ENCODE data around the gene OPRPN.

OPRPN gene

GRCh38 chr4:70371987-70372386, 25.8 kb upstream of the OPRPN start:
- no peaks in the 10 kb centered on the region for H3K36me3 ChIP-seq (ENCODE audit: control insufficient read depth in 2 of 2, insufficient read depth in 1 of 2, low read length in 2 of 2)
- TF ChIP-seq, protein P1, sequence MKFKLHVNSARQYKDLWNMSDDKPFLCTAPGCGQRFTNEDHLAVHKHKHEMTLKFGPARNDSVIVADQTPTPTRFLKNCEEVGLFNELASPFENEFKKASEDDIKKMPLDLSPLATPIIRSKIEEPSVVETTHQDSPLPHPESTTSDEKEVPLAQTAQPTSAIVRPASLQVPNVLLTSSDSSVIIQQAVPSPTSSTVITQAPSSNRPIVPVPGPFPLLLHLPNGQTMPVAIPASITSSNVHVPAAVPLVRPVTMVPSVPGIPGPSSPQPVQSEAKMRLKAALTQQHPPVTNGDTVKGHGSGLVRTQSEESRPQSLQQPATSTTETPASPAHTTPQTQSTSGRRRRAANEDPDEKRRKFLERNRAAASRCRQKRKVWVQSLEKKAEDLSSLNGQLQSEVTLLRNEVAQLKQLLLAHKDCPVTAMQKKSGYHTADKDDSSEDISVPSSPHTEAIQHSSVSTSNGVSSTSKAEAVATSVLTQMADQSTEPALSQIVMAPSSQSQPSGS (tag by site-specific recombination; IDR thresholded peaks at IDR 0.05; ENCODE audit: low read depth) = peak; percentile 36; the same call in 1 of the 2 replicates
- TF ChIP-seq IKZF3 (tag by site-specific recombination; IDR thresholded peaks at IDR 0.05) = no peak
- no peaks in the 10 kb centered on the region for H3K4me1 ChIP-seq (ENCODE audit: control insufficient read depth, insufficient read depth, low read length)
- ChIA-PET CTCF (no interaction called here), POLR2A (no interaction called here)
- no peak overlapping the region for H3K27ac ChIP-seq (ENCODE audit: extremely low read depth, low read depth, low read length)
- no peaks in the 10 kb centered on the region for H3K9me3 ChIP-seq (ENCODE audit: control insufficient read depth, insufficient read depth, low read depth, low read length)
- no peak overlapping the region for H3K4me3 ChIP-seq (ENCODE audit: low read depth, low read length)

GRCh38 chr4:70372760-70373159, 25.0 kb upstream of the OPRPN start:
- H3K4me3 ChIP-seq (ENCODE audit: low read depth, low read length) = no peak overlapping the region
- TF ChIP-seq KLF1 (tag by site-specific recombination; IDR thresholded peaks at IDR 0.05) (no peak), ZNF391 (tag by site-specific recombination; IDR thresholded peaks at IDR 0.05; ENCODE audit: borderline replicate concordance, low read depth) (no peak), YY2 (tag by site-specific recombination; IDR thresholded peaks at IDR 0.05) (no peak), ZNF660 (tag by site-specific recombination; IDR thresholded peaks at IDR 0.05) (no peak), ZNF416 (tag by site-specific recombination; IDR thresholded peaks at IDR 0.05) (no peak), ZNF623 (tag by site-specific recombination; IDR thresholded peaks at IDR 0.05) (no peak), ZNF610 (tag by site-specific recombination; IDR thresholded peaks at IDR 0.05; ENCODE audit: borderline replicate concordance) (no peak), ZNF596 (tag by site-specific recombination; IDR thresholded peaks at IDR 0.05) (no peak), ZNF830 (tag by site-specific recombination; IDR thresholded peaks at IDR 0.05; ENCODE audit: low read depth) (no peak), ZNF600 (tag by site-specific recombination; IDR thresholded peaks at IDR 0.05) (no peak), EGR2 (tag by site-specific recombination; IDR thresholded peaks at IDR 0.05; ENCODE audit: low read depth) (no peak), ZNF37A (tag by site-specific recombination; IDR thresholded peaks at IDR 0.05) (no peak)
- TF ChIP-seq, protein P2, sequence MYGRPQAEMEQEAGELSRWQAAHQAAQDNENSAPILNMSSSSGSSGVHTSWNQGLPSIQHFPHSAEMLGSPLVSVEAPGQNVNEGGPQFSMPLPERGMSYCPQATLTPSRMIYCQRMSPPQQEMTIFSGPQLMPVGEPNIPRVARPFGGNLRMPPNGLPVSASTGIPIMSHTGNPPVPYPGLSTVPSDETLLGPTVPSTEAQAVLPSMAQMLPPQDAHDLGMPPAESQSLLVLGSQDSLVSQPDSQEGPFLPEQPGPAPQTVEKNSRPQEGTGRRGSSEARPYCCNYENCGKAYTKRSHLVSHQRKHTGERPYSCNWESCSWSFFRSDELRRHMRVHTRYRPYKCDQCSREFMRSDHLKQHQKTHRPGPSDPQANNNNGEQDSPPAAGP (tag by site-specific recombination; IDR thresholded peaks at IDR 0.05) = no peak
- TF ChIP-seq, protein P3, sequence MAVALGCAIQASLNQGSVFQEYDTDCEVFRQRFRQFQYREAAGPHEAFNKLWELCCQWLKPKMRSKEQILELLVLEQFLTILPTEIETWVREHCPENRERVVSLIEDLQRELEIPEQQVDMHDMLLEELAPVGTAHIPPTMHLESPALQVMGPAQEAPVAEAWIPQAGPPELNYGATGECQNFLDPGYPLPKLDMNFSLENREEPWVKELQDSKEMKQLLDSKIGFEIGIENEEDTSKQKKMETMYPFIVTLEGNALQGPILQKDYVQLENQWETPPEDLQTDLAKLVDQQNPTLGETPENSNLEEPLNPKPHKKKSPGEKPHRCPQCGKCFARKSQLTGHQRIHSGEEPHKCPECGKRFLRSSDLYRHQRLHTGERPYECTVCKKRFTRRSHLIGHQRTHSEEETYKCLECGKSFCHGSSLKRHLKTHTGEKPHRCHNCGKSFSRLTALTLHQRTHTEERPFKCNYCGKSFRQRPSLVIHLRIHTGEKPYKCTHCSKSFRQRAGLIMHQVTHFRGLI (tag by site-specific recombination; IDR thresholded peaks at IDR 0.05) = no peak
- ChIA-PET CTCF (no interaction called here), POLR2A (no interaction called here)
- H3K4me1 ChIP-seq (ENCODE audit: control insufficient read depth, insufficient read depth, low read length) = no peaks in the 10 kb centered on the region
- H3K9me3 ChIP-seq (ENCODE audit: control insufficient read depth, insufficient read depth, low read depth, low read length) = no peaks in the 10 kb centered on the region
- no peaks in the 10 kb centered on the region for H3K36me3 ChIP-seq (ENCODE audit: control insufficient read depth in 2 of 2, insufficient read depth in 1 of 2, low read length in 2 of 2)
- no peak overlapping the region for H3K27ac ChIP-seq (ENCODE audit: extremely low read depth, low read depth, low read length)

- H3K4me3 ChIP-seq (ENCODE audit: low read depth, low read length) = no peak overlapping the region
- CTCF ChIA-PET = no interaction called here
- H3K9me3 ChIP-seq (ENCODE audit: control insufficient read depth, insufficient read depth, low read depth, low read length) = no peaks in the 10 kb centered on the region
- POLR2A ChIA-PET = no interaction called here
- H3K36me3 ChIP-seq (ENCODE audit: control insufficient read depth in 2 of 2, insufficient read depth in 1 of 2, low read length in 2 of 2) = no peaks in the 10 kb centered on the region
- no peaks in the 10 kb centered on the region for H3K4me1 ChIP-seq (ENCODE audit: control insufficient read depth, insufficient read depth, low read length)
- H3K27ac ChIP-seq (ENCODE audit: extremely low read depth, low read depth, low read length) = no peak overlapping the region
- no peak for TF ChIP-seq TCF7L2 (IDR thresholded peaks at IDR 0.05; ENCODE audit: borderline replicate concordance, low read depth, low read length)
- TF ChIP-seq, protein P4, sequence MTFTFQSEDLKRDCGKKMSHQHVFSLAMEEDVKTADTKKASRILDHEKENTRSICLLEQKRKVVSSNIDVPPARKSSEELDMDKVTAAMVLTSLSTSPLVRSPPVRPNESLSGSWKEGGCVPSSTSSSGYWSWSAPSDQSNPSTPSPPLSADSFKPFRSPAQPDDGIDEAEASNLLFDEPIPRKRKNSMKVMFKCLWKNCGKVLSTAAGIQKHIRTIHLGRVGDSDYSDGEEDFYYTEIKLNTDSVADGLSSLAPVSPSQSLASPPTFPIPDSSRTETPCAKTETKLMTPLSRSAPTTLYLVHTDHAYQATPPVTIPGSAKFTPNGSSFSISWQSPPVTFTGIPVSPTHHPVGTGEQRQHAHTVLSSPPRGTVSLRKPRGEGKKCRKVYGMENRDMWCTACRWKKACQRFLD (tag by site-specific recombination; IDR thresholded peaks at IDR 0.05) = no peak
- TF ChIP-seq ZNF138 (tag by site-specific recombination; IDR thresholded peaks at IDR 0.05; ENCODE audit: borderline replicate concordance) = no peak
- no peak for TF ChIP-seq TRIM28 (IDR thresholded peaks at IDR 0.05; ENCODE audit: borderline replicate concordance, low read length)
- TF ChIP-seq SALL2 (tag by site-specific recombination; IDR thresholded peaks at IDR 0.05; ENCODE audit: borderline replicate concordance) = no peak
Measured at GRCh38 chr4:70380578-70380977, 17.2 kb upstream of the OPRPN start.
